Measurements from ENCODE around the gene GINS2.

Gene GINS2

DNA sequence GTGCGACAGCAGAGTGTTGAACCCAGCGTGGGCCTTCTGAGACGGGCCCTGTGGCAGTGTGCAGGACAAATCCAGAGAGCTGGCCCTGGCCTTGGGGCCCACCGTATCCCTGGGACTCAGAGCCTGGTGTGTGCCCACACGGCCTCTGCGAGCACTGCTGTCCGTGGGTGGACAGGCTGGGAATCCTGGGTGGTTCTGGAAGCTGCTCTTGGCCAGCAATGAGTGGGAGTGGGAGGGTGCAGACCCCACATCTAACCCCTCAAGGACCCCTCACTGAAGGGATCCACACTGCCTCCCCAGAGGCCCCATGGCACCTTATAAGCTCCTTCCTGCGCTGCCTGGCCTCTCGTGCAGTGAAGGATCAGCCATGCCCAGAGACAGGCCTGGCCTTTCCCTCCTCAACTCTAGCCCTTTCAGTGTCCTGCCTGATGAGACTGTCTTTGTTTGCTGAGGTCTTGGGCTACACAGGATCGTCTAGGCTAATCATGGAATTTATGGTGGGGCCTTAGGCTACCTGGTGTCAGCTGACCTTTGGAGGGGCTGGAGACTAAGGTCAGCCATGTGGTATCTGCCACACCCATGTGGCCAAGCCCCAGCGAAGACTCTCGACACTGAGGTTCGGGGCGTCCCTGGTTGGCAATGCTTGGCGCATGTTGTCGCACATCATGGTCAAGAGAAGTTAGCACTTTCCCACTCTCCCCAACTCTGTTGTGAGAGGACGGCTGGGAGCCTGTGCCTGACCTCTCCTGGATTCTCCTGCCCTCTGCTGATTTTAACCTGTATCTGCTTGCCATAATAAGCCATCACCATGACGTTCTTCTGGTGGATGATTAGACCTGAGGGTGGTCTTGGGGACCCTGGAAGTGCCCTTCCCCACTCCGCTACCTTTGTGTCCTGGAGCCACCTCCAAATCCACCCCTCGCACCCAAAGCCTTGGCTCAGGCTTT, 16.4 kb upstream of the GINS2 start (continued):
- TF ChIP-seq, protein P1, sequence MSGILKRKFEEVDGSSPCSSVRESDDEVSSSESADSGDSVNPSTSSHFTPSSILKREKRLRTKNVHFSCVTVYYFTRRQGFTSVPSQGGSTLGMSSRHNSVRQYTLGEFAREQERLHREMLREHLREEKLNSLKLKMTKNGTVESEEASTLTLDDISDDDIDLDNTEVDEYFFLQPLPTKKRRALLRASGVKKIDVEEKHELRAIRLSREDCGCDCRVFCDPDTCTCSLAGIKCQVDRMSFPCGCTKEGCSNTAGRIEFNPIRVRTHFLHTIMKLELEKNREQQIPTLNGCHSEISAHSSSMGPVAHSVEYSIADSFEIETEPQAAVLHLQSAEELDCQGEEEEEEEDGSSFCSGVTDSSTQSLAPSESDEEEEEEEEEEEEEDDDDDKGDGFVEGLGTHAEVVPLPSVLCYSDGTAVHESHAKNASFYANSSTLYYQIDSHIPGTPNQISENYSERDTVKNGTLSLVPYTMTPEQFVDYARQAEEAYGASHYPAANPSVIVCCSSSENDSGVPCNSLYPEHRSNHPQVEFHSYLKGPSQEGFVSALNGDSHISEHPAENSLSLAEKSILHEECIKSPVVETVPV (CRISPR knock-in tag; IDR thresholded peaks at IDR 0.05) = no peak

GRCh38 chr16:85704011-85704410, 15.3 kb upstream of the GINS2 start:
- no peak for TF ChIP-seq PPARA (CRISPR knock-in tag; IDR thresholded peaks at IDR 0.05; ENCODE audit: borderline replicate concordance)
- no peak for TF ChIP-seq TOX (CRISPR knock-in tag; IDR thresholded peaks at IDR 0.05; ENCODE audit: borderline replicate concordance)
- no peak for TF ChIP-seq ZC3H10 (CRISPR knock-in tag; IDR thresholded peaks at IDR 0.05)
- no peak for TF ChIP-seq SNAI2 (CRISPR knock-in tag; IDR thresholded peaks at IDR 0.05)
- no peak for ATAC-seq

DNA sequence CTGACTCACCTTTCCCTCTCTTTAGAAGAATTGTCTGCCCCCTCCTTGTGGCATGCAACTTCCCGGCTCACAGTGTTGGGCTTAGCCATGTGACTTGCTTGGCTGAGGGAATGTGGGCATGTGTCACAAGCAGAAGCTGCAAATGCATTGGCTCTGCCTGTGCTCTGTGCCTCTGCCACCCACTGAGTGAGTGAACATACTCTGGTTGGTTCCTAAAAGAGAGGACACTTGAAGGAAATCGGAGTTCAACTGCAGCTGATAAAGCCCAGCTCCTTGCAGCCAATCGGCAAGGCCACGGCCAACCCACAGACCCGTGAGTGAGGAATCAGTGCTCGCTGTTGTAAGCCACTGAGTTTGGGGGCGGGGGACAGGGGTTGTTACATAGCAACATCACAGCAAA, 10.9 kb upstream of the GINS2 start:
- TF ChIP-seq BACH2 (CRISPR knock-in tag; IDR thresholded peaks at IDR 0.05; ENCODE audit: borderline replicate concordance) (no peak), TCF4 (CRISPR knock-in tag; IDR thresholded peaks at IDR 0.05; ENCODE audit: borderline replicate concordance) (no peak), ZNF565 (CRISPR knock-in tag; conservative IDR thresholded peaks at IDR 0.05; ENCODE audit: low read depth) (no peak), GLIS3 (CRISPR knock-in tag; IDR thresholded peaks at IDR 0.05) (no peak), PPARA (CRISPR knock-in tag; IDR thresholded peaks at IDR 0.05; ENCODE audit: borderline replicate concordance) (no peak)
- peak; percentile 81 for ATAC-seq

GRCh38 chr16:85698935-85699558, 10.3 kb upstream of the GINS2 start:
- ATAC-seq = no peak

DNA sequence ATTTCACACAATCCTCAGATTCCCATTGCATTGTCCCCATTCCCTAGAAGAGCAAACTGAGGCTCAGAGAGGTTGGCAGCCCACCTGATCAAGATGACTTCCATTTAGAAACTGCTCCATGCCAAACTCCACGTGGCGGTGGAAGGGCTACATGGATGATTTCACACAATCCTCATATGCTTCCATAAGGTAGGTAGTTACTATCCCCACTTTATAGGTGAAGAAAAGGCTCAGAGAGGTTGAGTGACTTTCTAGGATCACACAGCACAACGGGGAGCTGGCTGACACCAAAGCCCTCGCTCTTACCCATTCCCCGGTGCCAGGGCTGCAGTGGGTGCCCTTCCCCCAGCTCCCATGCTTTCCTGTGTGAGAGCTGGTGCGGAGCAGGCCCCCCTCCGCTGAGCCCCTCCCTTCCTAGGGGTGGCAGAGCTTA, 9.7 kb upstream of the GINS2 start:
- TF ChIP-seq ARNTL (CRISPR knock-in tag; IDR thresholded peaks at IDR 0.05; ENCODE audit: borderline replicate concordance, low read depth) (no peak), ZNF565 (CRISPR knock-in tag; conservative IDR thresholded peaks at IDR 0.05; ENCODE audit: low read depth) (no peak)
- no peak for ATAC-seq

More at GRCh38 chr16:85698935-85699558, 10.3 kb upstream of the GINS2 start:
- TF ChIP-seq SNAI2 (CRISPR knock-in tag; IDR thresholded peaks at IDR 0.05) = no peak
- TF ChIP-seq ZFP30 (CRISPR knock-in tag; IDR thresholded peaks at IDR 0.05) = no peak
- no peak for TF ChIP-seq ZNF565 (CRISPR knock-in tag; conservative IDR thresholded peaks at IDR 0.05; ENCODE audit: low read depth)
- TF ChIP-seq, protein P1 (CRISPR knock-in tag; IDR thresholded peaks at IDR 0.05) = no peak
- TF ChIP-seq CREB5 (CRISPR knock-in tag; IDR thresholded peaks at IDR 0.05; ENCODE audit: low read depth) = no peak
- TF ChIP-seq, protein P2, sequence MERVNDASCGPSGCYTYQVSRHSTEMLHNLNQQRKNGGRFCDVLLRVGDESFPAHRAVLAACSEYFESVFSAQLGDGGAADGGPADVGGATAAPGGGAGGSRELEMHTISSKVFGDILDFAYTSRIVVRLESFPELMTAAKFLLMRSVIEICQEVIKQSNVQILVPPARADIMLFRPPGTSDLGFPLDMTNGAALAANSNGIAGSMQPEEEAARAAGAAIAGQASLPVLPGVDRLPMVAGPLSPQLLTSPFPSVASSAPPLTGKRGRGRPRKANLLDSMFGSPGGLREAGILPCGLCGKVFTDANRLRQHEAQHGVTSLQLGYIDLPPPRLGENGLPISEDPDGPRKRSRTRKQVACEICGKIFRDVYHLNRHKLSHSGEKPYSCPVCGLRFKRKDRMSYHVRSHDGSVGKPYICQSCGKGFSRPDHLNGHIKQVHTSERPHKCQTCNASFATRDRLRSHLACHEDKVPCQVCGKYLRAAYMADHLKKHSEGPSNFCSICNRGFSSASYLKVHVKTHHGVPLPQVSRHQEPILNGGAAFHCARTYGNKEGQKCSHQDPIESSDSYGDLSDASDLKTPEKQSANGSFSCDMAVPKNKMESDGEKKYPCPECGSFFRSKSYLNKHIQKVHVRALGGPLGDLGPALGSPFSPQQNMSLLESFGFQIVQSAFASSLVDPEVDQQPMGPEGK (CRISPR knock-in tag; IDR thresholded peaks at IDR 0.05; ENCODE audit: borderline replicate concordance) = no peak
- no peak for TF ChIP-seq TCF4 (CRISPR knock-in tag; IDR thresholded peaks at IDR 0.05; ENCODE audit: borderline replicate concordance)
- TF ChIP-seq ZNF70 (CRISPR knock-in tag; IDR thresholded peaks at IDR 0.05) = no peak
- TF ChIP-seq TOX (CRISPR knock-in tag; IDR thresholded peaks at IDR 0.05; ENCODE audit: borderline replicate concordance) = no peak
- no peak for TF ChIP-seq BACH2 (CRISPR knock-in tag; IDR thresholded peaks at IDR 0.05; ENCODE audit: borderline replicate concordance)
- TF ChIP-seq OSR1 (CRISPR knock-in tag; IDR thresholded peaks at IDR 0.05) = no peak

GRCh38 chr16:85697431-85697830, 8.7 kb upstream of the GINS2 start:
- no peak for TF ChIP-seq SNAI2 (CRISPR knock-in tag; IDR thresholded peaks at IDR 0.05)
- TF ChIP-seq TOX (CRISPR knock-in tag; IDR thresholded peaks at IDR 0.05; ENCODE audit: borderline replicate concordance) = no peak
- no peak for TF ChIP-seq ZFP3 (CRISPR knock-in tag; IDR thresholded peaks at IDR 0.05)
- TF ChIP-seq TCF4 (CRISPR knock-in tag; IDR thresholded peaks at IDR 0.05; ENCODE audit: borderline replicate concordance) = no peak
- no peak for TF ChIP-seq OSR1 (CRISPR knock-in tag; IDR thresholded peaks at IDR 0.05)
- TF ChIP-seq ZNF565 (CRISPR knock-in tag; conservative IDR thresholded peaks at IDR 0.05; ENCODE audit: low read depth) = no peak
- TF ChIP-seq POU6F1 (CRISPR knock-in tag; IDR thresholded peaks at IDR 0.05; ENCODE audit: borderline replicate concordance, low read depth) = no peak
- no peak for TF ChIP-seq PPARA (CRISPR knock-in tag; IDR thresholded peaks at IDR 0.05; ENCODE audit: borderline replicate concordance)
- ATAC-seq = no peak
